Measurements from ENCODE around the gene KCNJ10. TPM values are rescaled to one million over a fixed set of nuclear protein-coding genes. Genes with fewer than 3 reads are reported as not detected.

The KCNJ10 gene
- polyA plus RNA-seq, 1 experiment = not detected

DNA sequence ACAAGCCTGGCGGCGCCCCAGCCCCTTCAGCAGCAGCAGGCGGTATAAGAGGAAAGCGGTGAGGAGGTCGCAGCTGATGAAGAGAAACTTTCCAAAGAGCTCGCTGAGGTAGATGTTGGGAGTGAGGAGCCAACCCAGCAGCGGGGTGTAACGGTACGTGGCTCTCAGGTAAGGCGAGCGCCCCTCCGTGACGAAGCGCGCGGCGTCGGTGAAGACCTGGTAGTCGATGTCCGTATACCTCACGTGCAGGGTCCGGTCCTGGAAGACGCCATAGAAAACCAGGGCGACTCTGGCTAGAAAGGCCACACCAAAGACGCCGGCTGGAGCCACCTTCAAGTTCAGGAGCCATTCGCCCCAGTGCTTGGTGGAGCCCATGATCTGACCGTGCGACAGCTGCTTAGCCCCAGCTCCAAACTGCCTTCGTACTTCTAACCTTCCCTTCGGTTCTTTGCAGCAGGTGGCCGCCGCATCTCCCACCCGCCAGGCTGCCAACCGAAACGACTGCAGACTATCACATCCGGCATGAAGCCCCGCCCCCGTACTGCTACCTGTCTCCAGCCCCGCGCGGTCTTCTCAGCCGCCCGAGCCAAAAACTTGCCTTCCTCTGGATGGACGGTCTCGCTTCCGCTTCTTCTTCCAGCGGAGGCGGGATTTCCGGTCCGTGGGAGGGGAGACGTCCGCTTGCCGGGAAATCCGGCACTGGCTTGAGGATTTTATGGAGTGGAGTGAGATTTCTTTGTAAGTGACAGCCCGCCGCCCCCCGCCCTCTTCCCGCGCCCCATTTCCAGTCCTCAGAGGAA, 38.4 kb downstream of the KCNJ10 start, which contains the start of gene PIGM:
Gene PIGM (minus strand): TSS at position 626 of the 800 bp plus-strand sequence. CDS start 251 bp downstream, at position 375.
- ChIA-PET POLR2A (interaction anchor here (0.6 kb wide), 1 partner anchor 400 kb away, joined by 3 read pairs; no protein-coding TSS in a partner anchor), CTCF (interaction anchor here (1.1 to 5.8 kb wide), 4 partner anchors 9 to 233 kb away, joined by 3 to 61 read pairs (median 16); no protein-coding TSS in a partner anchor)
- H3K27me3 ChIP-seq (ENCODE audit: control insufficient read depth, insufficient read depth, low read length) = peaks cover 5% of the 10 kb centered on the region
- TF ChIP-seq CTCF (IDR thresholded peaks at IDR 0.05; ENCODE audit: low read depth, low read length) = no peak
- H3K27ac ChIP-seq (ENCODE audit: low read depth, low read length) = no peak within 1 kb of the TSS
- DNase-seq (ENCODE audit: low read depth, low spot score) = peak; percentile 60
- H3K4me3 ChIP-seq (ENCODE audit: low read depth, low read length) = peak within 1 kb of the TSS; percentile 94
- H3K9me3 ChIP-seq (ENCODE audit: control insufficient read depth, insufficient read depth, low read length) = no peaks in the 10 kb centered on the region

DNA sequence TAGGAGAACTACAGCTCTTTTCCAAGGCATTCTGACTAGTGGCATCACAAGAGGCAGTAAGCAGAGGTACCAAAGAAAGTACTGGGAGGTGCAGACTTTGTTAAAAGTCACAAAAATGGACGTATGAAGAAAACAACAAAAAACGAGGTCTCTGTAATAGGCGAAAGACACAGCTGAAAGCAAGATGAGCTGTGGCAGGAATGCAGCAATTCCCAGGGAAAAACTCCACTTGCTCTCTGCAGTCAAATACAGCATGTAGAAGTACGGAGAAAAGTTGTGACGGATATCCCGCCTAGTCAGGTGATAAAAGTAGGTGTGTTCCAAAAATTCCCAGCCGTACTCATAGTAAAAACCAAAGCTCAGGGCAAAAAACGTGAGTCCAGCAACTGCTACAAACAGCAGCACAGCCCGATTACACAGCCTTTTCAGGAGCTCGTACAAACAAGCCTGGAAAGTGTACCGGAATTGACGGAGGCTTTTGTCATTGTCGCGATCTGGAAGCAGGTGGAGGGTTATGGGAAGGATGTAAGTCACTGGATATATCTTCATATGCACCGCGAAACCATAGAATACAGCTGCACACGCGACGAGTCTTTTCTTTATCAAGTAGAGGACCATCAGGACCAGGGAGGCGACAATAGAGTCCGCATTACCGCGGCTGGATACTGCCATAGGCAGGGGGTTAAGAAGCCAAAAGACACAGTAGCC, 39.1 kb downstream of the KCNJ10 start:
- ChIA-PET POLR2A (interaction anchor here (0.6 kb wide), 1 partner anchor 401 kb away, joined by 3 read pairs; no protein-coding TSS in a partner anchor), CTCF (interaction anchor here (1.1 to 5.8 kb wide), 5 partner anchors 10 to 232 kb away, joined by 3 to 61 read pairs (median 5); no protein-coding TSS in a partner anchor)
- TF ChIP-seq CTCF (IDR thresholded peaks at IDR 0.05; ENCODE audit: low read depth, low read length) = no peak
- H3K4me3 ChIP-seq (ENCODE audit: low read depth, low read length) = peak overlapping the region; percentile 94
- peaks cover 2% of the 10 kb centered on the region for H3K27me3 ChIP-seq (ENCODE audit: control insufficient read depth, insufficient read depth, low read length)
- no peak for DNase-seq (ENCODE audit: low read depth, low spot score)
- no peak overlapping the region for H3K27ac ChIP-seq (ENCODE audit: low read depth, low read length)
- H3K9me3 ChIP-seq (ENCODE audit: control insufficient read depth, insufficient read depth, low read length) = no peaks in the 10 kb centered on the region

GRCh38 chr1:160028426-160028825, 41.5 kb downstream of the KCNJ10 start:
- no peaks in the 10 kb centered on the region for H3K27me3 ChIP-seq (ENCODE audit: control insufficient read depth, insufficient read depth, low read length)
- H3K9me3 ChIP-seq (ENCODE audit: control insufficient read depth, insufficient read depth, low read length) = no peaks in the 10 kb centered on the region
- TF ChIP-seq CTCF (IDR thresholded peaks at IDR 0.05; ENCODE audit: low read depth, low read length) = no peak
- no peak overlapping the region for H3K4me3 ChIP-seq (ENCODE audit: low read depth, low read length)
- no peak for DNase-seq (ENCODE audit: low read depth, low spot score)
- CTCF ChIA-PET = interaction anchor here (5.8 kb wide), 1 partner anchor 22 kb away, joined by 61 read pairs; no protein-coding TSS in a partner anchor
- H3K27ac ChIP-seq (ENCODE audit: low read depth, low read length) = no peak overlapping the region
- POLR2A ChIA-PET = no interaction called here

DNA sequence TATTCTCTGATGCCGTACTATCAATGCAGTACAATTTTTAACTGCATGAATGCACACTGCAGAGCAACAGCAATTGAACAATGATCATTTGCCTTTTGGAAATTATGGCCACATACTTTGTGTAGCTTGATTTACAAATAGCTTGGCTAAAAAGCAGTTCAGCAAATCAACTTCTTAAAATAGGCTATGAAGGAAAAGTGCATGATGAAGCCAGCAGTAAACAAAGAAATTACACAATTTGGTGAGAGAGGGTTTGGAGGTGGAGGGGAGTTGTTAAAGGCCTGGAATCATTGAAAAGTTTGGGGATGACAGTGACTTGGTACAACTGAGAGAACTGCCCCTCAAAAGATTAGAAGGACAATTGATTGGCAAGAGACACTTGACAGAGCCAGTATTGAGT, 44.6 kb downstream of the KCNJ10 start:
- H3K4me3 ChIP-seq (ENCODE audit: low read depth, low read length) = no peak overlapping the region
- ChIA-PET POLR2A (no interaction called here), CTCF (interaction anchor here (1.3 to 4.2 kb wide), 2 partner anchors 19 to 134 kb away, joined by 7 to 52 read pairs; no protein-coding TSS in a partner anchor)
- TF ChIP-seq CTCF (IDR thresholded peaks at IDR 0.05; ENCODE audit: low read depth, low read length) = no peak
- H3K27ac ChIP-seq (ENCODE audit: low read depth, low read length) = no peak overlapping the region
- DNase-seq (ENCODE audit: low read depth, low spot score) = no peak
- no peaks in the 10 kb centered on the region for H3K9me3 ChIP-seq (ENCODE audit: control insufficient read depth, insufficient read depth, low read length)
- H3K27me3 ChIP-seq (ENCODE audit: control insufficient read depth, insufficient read depth, low read length) = peaks cover 2% of the 10 kb centered on the region
